ACC112 (cell line): ENCODE measurements around the gene LYRM7.
"Not testable (repeated sequence)": the region's sequence is repeated elsewhere in the genome, so short reads cannot be mapped to it uniquely, and the experiment has no call there.

Source experiments
- H2AFZ ChIP-seq: fragments of 200-600 bp; sonication (generic); one replicate; pipeline ENCODE4 v1.6.0; 2017; ENCODE audit warnings: antibody characterized with exemption, low read length; ENCODE audit not compliant: unreplicated experiment
- H3K27ac ChIP-seq: fragments of 200-600 bp; sonication (generic); 2 replicates; pipeline ENCODE4 v1.5.1; 2014; ENCODE audit warnings: low read depth, mild to moderate bottlenecking, antibody characterized with exemption, low read length, moderate library complexity
- H3K27me3 ChIP-seq: fragments of 200-600 bp; sonication (generic); 2 replicates; pipeline ENCODE4 v1.6.1; 2014; ENCODE audit warnings: mild to moderate bottlenecking, antibody characterized with exemption, low read length, moderate library complexity, mixed read lengths; ENCODE audit not compliant: insufficient read depth
- H3K36me3 ChIP-seq: fragments of 200-600 bp; sonication (generic); 2 replicates; pipeline ENCODE4 v1.6.1; 2016; ENCODE audit warnings: mild to moderate bottlenecking, antibody characterized with exemption, low read length, moderate library complexity, mixed read lengths; ENCODE audit not compliant: insufficient read depth
- H3K4me1 ChIP-seq: fragments of 200-600 bp; sonication (generic); one replicate; pipeline ENCODE4 v1.6.1; 2016; ENCODE audit warnings: low read length, mixed read lengths; ENCODE audit not compliant: insufficient read depth, unreplicated experiment, control insufficient read depth
- H3K4me3 ChIP-seq: fragments of 200-600 bp; sonication (generic); 2 replicates; pipeline ENCODE4 v1.5.1; 2014; ENCODE audit warnings: mild to moderate bottlenecking, low read depth, low read length
- H3K79me2 ChIP-seq: fragments of 200-600 bp; sonication (generic); one replicate; pipeline ENCODE4 v1.6.0; 2016; ENCODE audit warnings: low read length; ENCODE audit not compliant: control insufficient read depth, unreplicated experiment, insufficient read depth

Gene LYRM7

DNA sequence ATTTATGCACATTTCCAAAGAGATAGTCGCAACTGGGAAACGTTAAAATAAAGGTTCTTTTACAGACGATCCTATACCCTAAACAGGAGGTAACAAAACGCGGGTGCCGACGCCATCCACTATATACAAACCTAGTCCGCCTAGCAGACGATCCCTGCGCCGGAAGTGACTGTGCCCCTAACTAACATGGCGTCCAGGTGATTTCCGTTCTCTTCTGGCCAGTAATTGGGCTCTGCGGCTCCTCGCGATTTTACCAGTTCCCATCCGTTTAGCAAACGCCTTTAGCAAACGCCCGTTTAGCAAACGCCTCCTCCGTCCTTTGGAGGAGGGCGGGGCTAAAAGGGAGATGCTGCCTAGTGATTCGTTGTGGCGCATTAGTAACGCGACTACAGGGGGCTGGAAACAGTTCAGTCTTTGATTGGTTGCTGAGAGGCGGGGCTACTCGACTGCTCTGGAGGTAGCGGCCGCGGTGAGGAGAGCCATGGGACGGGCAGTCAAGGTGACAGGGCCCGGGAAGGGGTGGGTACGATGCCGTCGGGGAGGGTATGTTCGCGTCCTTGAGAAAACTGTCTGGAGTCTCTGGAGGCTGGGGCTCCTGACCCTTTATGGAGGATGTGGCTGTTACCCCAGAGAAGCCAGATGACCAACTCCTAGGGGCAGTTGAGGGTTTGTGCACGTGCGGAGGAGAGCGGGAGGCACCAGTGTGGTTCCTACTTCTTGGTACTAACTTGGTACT lies at the start of gene LYRM7:
Gene LYRM7, plus strand, starts transcription at position 405 of the 736 bp plus-strand sequence. Its CDS starts 77 bp downstream, at position 482.
- peaks cover 12% of the 10 kb centered on the region for H3K79me2 ChIP-seq
- peaks cover 9% of the 10 kb centered on the region for H3K4me1 ChIP-seq
- no peaks in the 10 kb centered on the region for H3K27me3 ChIP-seq
- H3K36me3 ChIP-seq, result no peaks in the 10 kb centered on the region
- no peak within 1 kb of the TSS for H3K27ac ChIP-seq
- H3K4me3 ChIP-seq, result peak within 1 kb of the TSS; percentile 87
- peak within 1 kb of the TSS; percentile 86 for H2AFZ ChIP-seq

DNA sequence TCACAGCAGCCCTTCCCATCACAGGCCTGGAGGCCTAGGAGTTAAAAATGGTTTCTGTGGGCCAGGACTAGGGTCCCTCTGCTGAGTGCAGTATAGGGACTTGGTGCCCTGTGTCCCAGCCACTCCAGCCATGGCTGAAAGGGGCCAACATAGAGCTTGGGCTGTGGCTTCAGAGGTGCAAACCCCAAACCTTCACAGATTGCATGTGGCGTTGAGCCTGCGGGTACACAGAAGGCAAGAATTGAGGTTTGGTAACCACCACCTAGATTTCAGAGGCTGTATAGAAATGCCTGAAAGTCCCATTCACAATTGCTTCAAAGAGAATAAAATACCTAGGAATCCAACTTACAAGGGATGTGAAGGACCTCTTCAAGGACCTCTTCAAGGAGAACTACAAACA lies 43.5 kb upstream of the LYRM7 start:
- not testable (repeated sequence) for H3K79me2 ChIP-seq, H2AFZ ChIP-seq, H3K4me1 ChIP-seq, H3K27ac ChIP-seq, H3K36me3 ChIP-seq, H3K27me3 ChIP-seq, H3K4me3 ChIP-seq

DNA sequence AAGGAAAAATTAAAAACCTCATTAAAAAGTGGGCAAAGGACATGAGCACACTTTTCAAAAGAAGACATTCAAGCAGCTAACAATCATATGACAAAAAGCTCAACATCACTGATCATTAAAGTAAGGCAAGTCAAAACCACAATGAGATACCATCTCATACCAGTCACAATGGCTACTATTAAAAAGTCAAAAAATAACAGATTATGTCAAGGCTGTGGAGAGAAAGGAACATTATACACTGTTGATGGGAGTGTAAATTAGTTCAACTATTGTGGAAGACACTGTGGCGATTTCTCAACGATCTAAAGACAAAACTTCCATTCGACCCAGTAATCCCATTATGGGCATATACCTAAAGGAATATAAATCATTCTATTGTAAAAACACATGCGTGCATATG lies 41.4 kb upstream of the LYRM7 start:
- H3K4me3 ChIP-seq, result no peak overlapping the region
- no peaks in the 10 kb centered on the region for H3K36me3 ChIP-seq
- no peak overlapping the region for H2AFZ ChIP-seq
- H3K27me3 ChIP-seq, result peaks cover 3% of the 10 kb centered on the region; the same call in 1 of the 2 replicates
- H3K4me1 ChIP-seq, result no peaks in the 10 kb centered on the region
- no peak overlapping the region for H3K27ac ChIP-seq
- H3K79me2 ChIP-seq, result no peaks in the 10 kb centered on the region

DNA sequence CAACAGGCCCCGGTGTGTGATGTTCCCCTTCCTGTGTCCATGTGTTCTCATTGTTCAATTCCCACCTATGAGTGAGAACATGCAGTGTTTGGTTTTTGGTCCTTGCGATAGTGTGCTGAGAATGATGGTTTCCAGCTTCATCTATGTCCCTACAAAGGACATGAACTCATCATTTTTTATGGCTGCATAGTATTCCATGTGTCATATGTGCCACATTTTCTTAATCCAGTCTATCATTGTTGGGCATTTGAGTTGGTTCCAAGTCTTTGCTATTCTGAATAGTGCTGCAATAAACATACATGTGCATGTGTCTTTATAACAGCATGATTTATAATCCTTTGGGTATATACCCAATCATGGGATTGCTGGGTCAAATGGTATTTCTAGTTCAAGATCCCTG lies 37.7 kb upstream of the LYRM7 start:
- not testable (repeated sequence) for H3K27ac ChIP-seq, H3K4me3 ChIP-seq, H3K4me1 ChIP-seq, H3K79me2 ChIP-seq, H3K36me3 ChIP-seq, H3K27me3 ChIP-seq, H2AFZ ChIP-seq

DNA sequence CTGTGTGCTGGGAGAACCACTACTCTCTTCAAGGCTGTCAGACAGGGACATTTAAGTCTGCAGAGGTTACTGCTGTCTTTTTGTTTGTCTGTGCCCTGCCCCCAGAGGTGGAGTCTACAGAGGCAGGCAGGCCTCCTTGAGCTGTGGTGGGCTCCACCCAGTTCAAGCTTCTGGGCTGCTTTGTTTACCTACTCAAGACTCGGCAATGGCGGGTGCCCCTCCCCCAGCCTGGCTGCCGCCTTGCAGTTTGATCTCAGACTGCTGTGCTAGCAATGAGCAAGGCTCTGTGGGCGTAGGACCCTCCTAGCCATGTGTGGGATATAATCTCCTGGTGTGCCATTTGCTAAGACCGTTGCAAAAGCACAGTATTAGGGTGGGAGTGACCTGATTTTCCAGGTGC lies 32.3 kb upstream of the LYRM7 start:
- not testable (repeated sequence) for H3K4me1 ChIP-seq, H3K36me3 ChIP-seq, H3K4me3 ChIP-seq, H3K79me2 ChIP-seq, H2AFZ ChIP-seq, H3K27ac ChIP-seq
- peaks cover 11% of the 10 kb centered on the region; the same call in 1 of the 2 replicates for H3K27me3 ChIP-seq

DNA sequence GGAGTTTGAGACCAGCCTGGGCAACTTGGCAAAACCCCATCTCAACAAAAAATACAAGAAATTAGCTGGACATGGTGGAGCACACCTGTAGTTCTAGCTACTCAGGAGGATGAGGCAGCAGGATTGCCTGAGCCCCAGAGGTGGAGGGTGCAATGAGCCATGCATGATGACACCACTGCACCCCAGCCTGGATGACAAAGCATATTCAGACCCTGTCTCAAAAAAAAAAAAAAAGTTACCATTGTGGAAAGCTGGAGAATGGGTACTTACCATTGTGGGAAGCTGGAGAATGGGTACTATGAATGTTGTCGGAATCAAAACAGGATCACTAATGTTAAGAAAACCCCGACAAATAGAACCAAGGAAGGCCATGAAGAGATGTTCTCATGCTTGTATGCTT lies 31.4 kb upstream of the LYRM7 start:
- no peak overlapping the region for H3K4me3 ChIP-seq
- no peaks in the 10 kb centered on the region for H3K36me3 ChIP-seq
- H3K27me3 ChIP-seq, result peaks cover 11% of the 10 kb centered on the region; the same call in 1 of the 2 replicates
- H3K79me2 ChIP-seq, result no peaks in the 10 kb centered on the region
- no peak overlapping the region for H2AFZ ChIP-seq
- no peak overlapping the region for H3K27ac ChIP-seq
- no peaks in the 10 kb centered on the region for H3K4me1 ChIP-seq

DNA sequence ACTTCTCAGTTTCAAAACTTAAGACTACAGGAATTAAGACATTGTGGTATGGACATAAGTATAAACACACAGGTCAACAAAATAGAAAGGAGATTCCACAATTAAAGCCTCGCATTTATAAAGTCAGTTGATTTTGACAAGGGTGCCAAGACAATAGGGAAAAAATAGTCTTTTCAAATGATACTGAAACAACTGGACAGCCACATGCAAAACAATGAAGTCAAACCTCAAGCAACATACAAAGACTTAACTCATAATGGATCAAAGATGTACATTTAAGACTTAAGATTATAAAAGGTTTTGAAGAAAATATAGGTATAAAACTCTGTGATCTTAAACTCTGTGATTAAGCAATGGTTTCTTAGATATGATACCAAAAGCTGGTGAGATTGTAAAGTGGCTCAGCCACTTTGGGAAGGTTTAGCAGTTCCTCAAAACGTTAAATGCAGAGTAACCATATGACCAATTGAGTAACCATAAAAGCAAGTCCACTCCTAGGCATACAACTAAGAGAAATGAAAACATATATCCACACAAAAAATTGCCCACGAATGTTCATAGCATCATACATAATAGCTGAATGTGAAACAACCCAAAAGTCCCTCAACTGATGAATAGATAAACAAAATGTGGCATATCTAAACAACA lies 27.6 kb upstream of the LYRM7 start:
- Histone ChIP-seq H3K36me3 (no peaks in the 10 kb centered on the region), H3K79me2 (no peaks in the 10 kb centered on the region), H3K27me3 (peaks cover 11% of the 10 kb centered on the region; the same call in 1 of the 2 replicates), H3K4me1 (no peaks in the 10 kb centered on the region), H3K27ac (no peak overlapping the region), H3K4me3 (no peak overlapping the region), H2AFZ (no peak overlapping the region)

DNA sequence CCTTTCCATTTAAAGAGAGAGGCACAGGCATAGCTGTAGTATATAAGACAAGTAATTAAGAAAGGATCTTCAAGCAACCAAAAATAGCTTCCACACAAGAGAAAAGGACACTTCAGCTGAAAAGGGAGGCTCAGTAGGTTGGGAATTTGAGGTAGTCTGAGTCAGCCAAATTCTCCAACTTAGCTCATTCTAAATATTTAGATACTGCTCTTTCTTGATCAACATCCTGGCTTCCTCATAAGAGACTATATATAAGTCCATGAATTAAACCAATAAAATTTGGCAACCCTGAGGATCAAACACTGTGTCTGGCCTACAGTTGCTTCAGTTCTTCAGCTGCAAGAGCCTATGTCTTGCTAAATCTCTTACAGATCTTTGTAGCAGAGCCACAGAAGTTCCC lies 23.5 kb upstream of the LYRM7 start:
- Histone ChIP-seq H3K27me3 (no peaks in the 10 kb centered on the region), H2AFZ (no peak overlapping the region), H3K4me3 (no peak overlapping the region), H3K79me2 (no peaks in the 10 kb centered on the region), H3K4me1 (no peaks in the 10 kb centered on the region), H3K27ac (no peak overlapping the region), H3K36me3 (no peaks in the 10 kb centered on the region)

DNA sequence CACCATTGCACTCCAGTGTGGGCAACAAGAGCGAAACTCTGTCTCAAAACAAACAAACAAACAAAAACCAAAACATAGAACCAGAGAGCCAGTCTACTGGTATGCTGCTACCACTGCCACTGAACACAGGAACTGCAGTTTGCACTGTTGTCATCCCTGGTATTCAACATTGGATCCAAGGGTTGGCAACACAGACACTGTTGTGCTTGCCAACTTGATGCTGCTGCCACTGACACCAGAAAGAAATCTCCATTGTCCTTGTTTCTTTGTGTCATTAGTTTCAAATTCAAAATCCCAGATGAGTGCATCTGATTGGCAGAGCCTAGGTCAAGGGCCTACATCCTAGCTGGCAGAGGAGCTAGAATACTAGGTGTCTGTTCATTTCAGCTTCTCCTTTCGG lies 21.9 kb upstream of the LYRM7 start:
- Histone ChIP-seq H3K79me2 (no peaks in the 10 kb centered on the region), H3K4me3 (no peak overlapping the region), H3K27me3 (no peaks in the 10 kb centered on the region), H3K27ac (no peak overlapping the region), H2AFZ (no peak overlapping the region), H3K36me3 (no peaks in the 10 kb centered on the region), H3K4me1 (no peaks in the 10 kb centered on the region)

DNA sequence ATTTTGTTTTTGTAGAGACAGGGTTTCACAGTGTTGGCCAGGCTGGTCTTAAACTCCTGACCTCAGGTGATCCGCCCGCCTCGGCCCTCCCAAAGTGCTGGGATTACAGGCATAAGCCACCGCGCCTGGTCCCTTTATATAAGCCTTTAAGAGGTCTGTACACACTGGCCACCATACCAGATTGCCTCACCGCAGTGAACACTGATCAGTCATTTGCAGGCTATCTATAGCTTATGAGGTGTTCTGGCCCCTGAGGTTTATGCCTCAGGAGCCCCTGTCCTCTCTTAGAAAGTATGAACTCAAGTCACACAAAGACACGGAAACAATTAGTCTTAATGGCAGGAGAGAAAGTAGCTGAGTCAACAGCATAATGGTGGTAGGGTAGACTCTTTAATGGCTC lies 20.3 kb upstream of the LYRM7 start:
- H3K4me1 ChIP-seq, result no peaks in the 10 kb centered on the region
- H3K27me3 ChIP-seq, result no peaks in the 10 kb centered on the region
- H2AFZ ChIP-seq, result no peak overlapping the region
- H3K4me3 ChIP-seq, result no peak overlapping the region
- no peak overlapping the region for H3K27ac ChIP-seq
- H3K79me2 ChIP-seq, result no peaks in the 10 kb centered on the region
- no peaks in the 10 kb centered on the region for H3K36me3 ChIP-seq

DNA sequence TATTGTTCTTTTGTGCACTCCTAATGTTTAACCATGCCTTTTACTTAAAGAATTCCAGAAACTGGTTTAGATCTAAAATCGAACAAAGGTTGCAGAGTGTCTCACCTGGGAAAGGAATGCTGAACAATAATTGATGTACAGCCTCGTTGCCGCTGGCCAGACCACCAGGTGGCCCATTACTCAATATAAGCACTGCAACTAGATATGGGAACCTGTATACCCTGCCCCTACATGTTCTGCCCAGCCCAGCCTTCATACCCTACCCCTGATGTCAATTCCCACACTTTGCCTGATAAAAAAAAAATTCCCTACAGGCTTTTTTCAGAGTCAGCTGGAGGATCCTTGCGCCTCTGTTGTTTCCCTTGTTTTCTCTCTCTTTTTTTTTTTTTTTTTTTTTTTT lies 19.5 kb upstream of the LYRM7 start:
- Histone ChIP-seq H3K27me3 (no peaks in the 10 kb centered on the region), H3K4me3 (no peak overlapping the region), H3K36me3 (no peaks in the 10 kb centered on the region), H3K4me1 (no peaks in the 10 kb centered on the region), H3K27ac (no peak overlapping the region), H2AFZ (no peak overlapping the region), H3K79me2 (no peaks in the 10 kb centered on the region)
